MM.1S (cell line): ENCODE measurements around the gene RPL3.
"Not testable (repeated sequence)": the region's sequence is repeated elsewhere in the genome, so short reads cannot be mapped to it uniquely, and the experiment has no call there.

Source experiments
- DNase-seq: peaks from one replicate; pipeline ENCODE4 v3.0.0-alpha.2; 2015
- H2AFZ ChIP-seq: fragments of 300-600 bp; sonication (generic); 2 replicates; pipeline ENCODE4 v1.6.0; 2016; ENCODE audit warnings: antibody characterized with exemption, low read length
- H3F3A ChIP-seq: fragments of 300-600 bp; sonication (generic); 2 replicates; pipeline ENCODE4 v1.6.1; 2016; ENCODE audit warnings: mild to moderate bottlenecking, antibody characterized with exemption, low read length, moderate library complexity, mixed read lengths; ENCODE audit not compliant: insufficient read depth
- H3K27ac ChIP-seq: fragments of 300-600 bp; sonication (generic); 2 replicates; pipeline ENCODE4 v1.5.1; 2016; ENCODE audit warnings: mild to moderate bottlenecking, low read length
- H3K27me3 ChIP-seq: fragments of 300-600 bp; sonication (generic); replicated peaks from 2 replicates; pipeline ENCODE4 v1.6.0; 2016; ENCODE audit warnings: low read length; ENCODE audit not compliant: insufficient read depth
- H3K36me3 ChIP-seq: fragments of 300-600 bp; sonication (generic); replicated peaks from 2 replicates; pipeline ENCODE4 v1.6.1; 2016; ENCODE audit warnings: mild to moderate bottlenecking, low read length, mixed read lengths; ENCODE audit not compliant: insufficient read depth
- H3K4me1 ChIP-seq: fragments of 300-600 bp; sonication (generic); 2 replicates; pipeline ENCODE4 v1.6.1; 2016; ENCODE audit warnings: low read length, mixed read lengths
- H3K4me2 ChIP-seq: fragments of 300-600 bp; sonication (generic); 2 replicates; pipeline ENCODE4 v1.6.0; 2016; ENCODE audit warnings: low read depth, low read length
- H3K4me3 ChIP-seq: fragments of 300-600 bp; sonication (generic); 2 replicates; pipeline ENCODE4 v1.5.1; 2016; ENCODE audit warnings: low read length, mixed read lengths
- H3K79me2 ChIP-seq: fragments of 300-600 bp; sonication (generic); 2 replicates; pipeline ENCODE4 v1.6.1; 2016; ENCODE audit warnings: mixed run types, low read length, mixed read lengths
- H3K9ac ChIP-seq: fragments of 300-600 bp; sonication (generic); 2 replicates; pipeline ENCODE4 v1.6.1; 2016; ENCODE audit warnings: low read length, mixed read lengths
- H3K9me2 ChIP-seq: fragments of 300-600 bp; sonication (generic); replicated peaks from 2 replicates; pipeline ENCODE4 v1.6.1; 2016; ENCODE audit warnings: mild to moderate bottlenecking, low read length, mixed read lengths; ENCODE audit not compliant: insufficient read depth
- H3K9me3 ChIP-seq: fragments of 300-600 bp; sonication (generic); replicated peaks from 2 replicates; pipeline ENCODE4 v1.6.1; 2016; ENCODE audit warnings: mild to moderate bottlenecking, low read length, mixed read lengths; ENCODE audit not compliant: insufficient read depth
- H4K20me1 ChIP-seq: fragments of 300-600 bp; sonication (generic); 2 replicates; pipeline ENCODE4 v1.6.1; 2016; ENCODE audit warnings: mild to moderate bottlenecking, low read length, moderate library complexity, mixed read lengths; ENCODE audit not compliant: insufficient read depth
- EZH2 ChIP-seq: fragments of 300-600 bp; sonication (generic); optimal IDR thresholded peaks from 2 replicates; pipeline ENCODE3; 2017; ENCODE audit warnings: low read depth, mild to moderate bottlenecking, antibody characterized with exemption, low read length, mixed read lengths
- EZH2phosphoT487 ChIP-seq: fragments of 300-600 bp; sonication (generic); IDR thresholded peaks from 2 replicates; pipeline ENCODE4 v1.6.1; 2018; ENCODE audit warnings: antibody characterized with exemption, low read length
- TF ChIP-seq, protein P1 (sequence below): fragments of 300-600 bp; sonication (generic); IDR thresholded peaks from 2 replicates; pipeline ENCODE4 v1.5.1; 2016; ENCODE audit warnings: antibody characterized with exemption, low read length, mixed read lengths

Gene RPL3

DNA sequence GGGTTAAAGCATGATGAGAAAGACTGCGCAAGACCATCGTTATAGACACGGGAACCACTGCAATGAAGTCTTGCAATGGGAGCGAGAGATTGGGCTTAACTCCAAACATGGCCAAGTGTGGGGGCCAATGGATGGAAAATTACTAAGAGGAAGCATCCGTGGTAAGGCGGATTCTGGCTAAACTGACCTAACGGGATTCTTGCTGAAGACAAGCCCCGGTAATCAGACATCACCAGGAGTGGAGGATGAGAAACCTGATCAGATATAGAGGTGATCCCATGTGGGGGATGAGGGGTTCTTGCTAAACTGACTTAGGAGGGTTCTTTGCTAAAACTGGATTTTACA, 24.6 kb upstream of the RPL3 start:
- H3K4me3 ChIP-seq: no peak overlapping the region
- no peak for TF ChIP-seq EZH2
- TF ChIP-seq EZH2phosphoT487: no peak
- TF ChIP-seq, protein P1, sequence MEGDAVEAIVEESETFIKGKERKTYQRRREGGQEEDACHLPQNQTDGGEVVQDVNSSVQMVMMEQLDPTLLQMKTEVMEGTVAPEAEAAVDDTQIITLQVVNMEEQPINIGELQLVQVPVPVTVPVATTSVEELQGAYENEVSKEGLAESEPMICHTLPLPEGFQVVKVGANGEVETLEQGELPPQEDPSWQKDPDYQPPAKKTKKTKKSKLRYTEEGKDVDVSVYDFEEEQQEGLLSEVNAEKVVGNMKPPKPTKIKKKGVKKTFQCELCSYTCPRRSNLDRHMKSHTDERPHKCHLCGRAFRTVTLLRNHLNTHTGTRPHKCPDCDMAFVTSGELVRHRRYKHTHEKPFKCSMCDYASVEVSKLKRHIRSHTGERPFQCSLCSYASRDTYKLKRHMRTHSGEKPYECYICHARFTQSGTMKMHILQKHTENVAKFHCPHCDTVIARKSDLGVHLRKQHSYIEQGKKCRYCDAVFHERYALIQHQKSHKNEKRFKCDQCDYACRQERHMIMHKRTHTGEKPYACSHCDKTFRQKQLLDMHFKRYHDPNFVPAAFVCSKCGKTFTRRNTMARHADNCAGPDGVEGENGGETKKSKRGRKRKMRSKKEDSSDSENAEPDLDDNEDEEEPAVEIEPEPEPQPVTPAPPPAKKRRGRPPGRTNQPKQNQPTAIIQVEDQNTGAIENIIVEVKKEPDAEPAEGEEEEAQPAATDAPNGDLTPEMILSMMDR: no peak
- no peak overlapping the region for H3K4me2 ChIP-seq
- no peak overlapping the region for H2AFZ ChIP-seq
- H3K27ac ChIP-seq: no peak overlapping the region
- no peak for DNase-seq
- H3K9me3 ChIP-seq: no peaks in the 10 kb centered on the region
- H3K4me1 ChIP-seq: no peaks in the 10 kb centered on the region
- H3K36me3 ChIP-seq: no peaks in the 10 kb centered on the region
- no peaks in the 10 kb centered on the region for H4K20me1 ChIP-seq
- peaks cover 8% of the 10 kb centered on the region; the same call in 1 of the 2 replicates for H3K27me3 ChIP-seq
- no peaks in the 10 kb centered on the region for H3F3A ChIP-seq
- H3K9ac ChIP-seq: no peak overlapping the region
- no peaks in the 10 kb centered on the region for H3K79me2 ChIP-seq
- no peaks in the 10 kb centered on the region for H3K9me2 ChIP-seq

- H3F3A ChIP-seq: no peaks in the 10 kb centered on the region
- H4K20me1 ChIP-seq: no peaks in the 10 kb centered on the region
- H3K9me3 ChIP-seq: no peaks in the 10 kb centered on the region
- H3K4me3 ChIP-seq: no peak overlapping the region
- H3K9ac ChIP-seq: no peak overlapping the region
- H3K36me3 ChIP-seq: no peaks in the 10 kb centered on the region
- no peaks in the 10 kb centered on the region for H3K79me2 ChIP-seq
- H3K9me2 ChIP-seq: no peaks in the 10 kb centered on the region
- no peak overlapping the region for H3K27ac ChIP-seq
- peak overlapping the region; percentile 11; the same call in 1 of the 2 replicates for H3K4me2 ChIP-seq
- H3K4me1 ChIP-seq: no peaks in the 10 kb centered on the region
- no peak for TF ChIP-seq EZH2
- TF ChIP-seq, protein P1: peak; percentile 92
- H3K27me3 ChIP-seq: peaks cover 8% of the 10 kb centered on the region; the same call in 1 of the 2 replicates
- no peak overlapping the region for H2AFZ ChIP-seq
- peak; percentile 76 for DNase-seq
Observed at GRCh38 chr22:39343259-39344045, 24.0 kb upstream of the RPL3 start.

GRCh38 chr22:39341179-39341578, 21.8 kb upstream of the RPL3 start:
- no peak overlapping the region for H3K4me3 ChIP-seq
- no peaks in the 10 kb centered on the region for H3K4me1 ChIP-seq
- no peak for DNase-seq
- H3K9me3 ChIP-seq: no peaks in the 10 kb centered on the region
- H4K20me1 ChIP-seq: no peaks in the 10 kb centered on the region
- H3K27me3 ChIP-seq: peaks cover 8% of the 10 kb centered on the region; the same call in 1 of the 2 replicates
- H3K27ac ChIP-seq: no peak overlapping the region
- no peaks in the 10 kb centered on the region for H3K36me3 ChIP-seq
- H3K9me2 ChIP-seq: no peaks in the 10 kb centered on the region
- TF ChIP-seq EZH2 (no peak), EZH2phosphoT487 (no peak)
- TF ChIP-seq, protein P1: no peak
- no peaks in the 10 kb centered on the region for H3K79me2 ChIP-seq
- H2AFZ ChIP-seq: no peak overlapping the region
- no peak overlapping the region for H3K9ac ChIP-seq
- H3K4me2 ChIP-seq: no peak overlapping the region
- H3F3A ChIP-seq: no peaks in the 10 kb centered on the region

DNA sequence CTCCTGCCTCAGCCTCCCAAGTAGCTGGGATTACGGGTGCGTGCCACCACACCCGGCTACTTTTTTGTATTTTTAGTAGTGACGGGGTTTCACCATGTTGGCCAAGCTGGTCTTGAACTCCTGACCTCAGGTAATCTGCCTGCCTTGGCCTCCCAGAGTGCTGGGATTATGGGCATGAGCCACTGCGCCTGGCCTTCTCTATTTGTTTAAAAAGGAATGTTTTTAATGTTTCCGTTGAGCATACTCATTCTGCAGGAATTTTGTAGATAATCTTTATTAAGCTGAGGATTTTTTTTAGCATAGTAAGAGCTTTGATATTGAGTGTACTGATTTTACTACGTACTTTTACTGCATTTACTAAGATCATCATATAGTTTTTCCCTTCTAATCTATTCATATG, 20.4 kb upstream of the RPL3 start:
- H3F3A ChIP-seq, H3K9me2 ChIP-seq, H3K27ac ChIP-seq, H2AFZ ChIP-seq, H3K79me2 ChIP-seq, H3K4me1 ChIP-seq, H3K9me3 ChIP-seq, H4K20me1 ChIP-seq, H3K36me3 ChIP-seq, H3K4me3 ChIP-seq, H3K9ac ChIP-seq, H3K27me3 ChIP-seq, H3K4me2 ChIP-seq, DNase-seq: not testable (repeated sequence)
